GM21529 (cell line): ENCODE data around the gene LMF1.

ENCODE experiments used
- ATAC-seq: cut with Tn5 transposase; IDR thresholded peaks from one replicate; pipeline ENCODE4 v1.9.1; 2021; ENCODE audit not compliant: unreplicated experiment

The LMF1 gene

DNA sequence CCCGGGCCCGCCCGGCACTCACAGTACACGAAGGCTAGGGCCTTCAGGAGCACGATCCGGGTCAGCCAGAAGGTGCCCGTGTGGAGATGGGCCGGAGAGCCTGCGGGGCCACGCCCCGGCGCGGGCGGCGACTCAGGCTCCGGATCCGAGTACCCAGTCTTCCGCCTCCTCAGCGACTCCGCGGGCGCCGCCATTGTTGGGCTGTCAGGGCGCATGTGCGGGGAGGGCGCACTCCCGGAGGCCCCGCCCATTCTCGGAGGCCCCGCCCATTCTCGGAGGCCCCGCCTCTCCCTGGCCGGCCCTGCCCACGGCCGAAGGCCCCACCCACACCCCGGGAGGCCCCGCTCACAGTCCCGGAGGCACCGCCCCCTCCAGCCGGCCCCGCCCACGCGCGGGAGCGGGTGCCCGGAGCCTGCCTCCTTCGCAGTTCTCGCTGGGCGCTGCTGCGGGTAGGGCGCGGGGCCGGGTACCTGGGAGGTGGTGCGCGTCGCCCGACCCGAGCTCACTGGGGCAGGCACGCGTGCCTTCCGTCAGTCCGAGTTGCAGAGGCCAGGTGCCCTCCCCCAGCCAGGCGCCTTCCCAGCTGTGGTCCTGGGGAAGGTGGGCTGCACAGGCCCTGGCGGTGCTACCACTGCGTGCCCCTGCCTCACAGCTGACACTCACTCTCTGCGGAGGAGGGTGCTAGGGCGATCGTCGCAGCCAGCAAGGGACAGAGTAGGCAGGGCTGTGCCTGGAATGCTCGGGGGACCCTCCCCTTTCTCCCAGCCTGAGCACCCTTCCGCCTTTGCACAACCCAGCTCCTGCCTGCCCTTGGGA is at the start of gene LMF1:
Gene LMF1, minus strand, starts transcription at position 219 of the 816 bp plus-strand sequence. Its CDS starts 4 bp downstream, at position 215.
- peak; percentile 74 for ATAC-seq

DNA sequence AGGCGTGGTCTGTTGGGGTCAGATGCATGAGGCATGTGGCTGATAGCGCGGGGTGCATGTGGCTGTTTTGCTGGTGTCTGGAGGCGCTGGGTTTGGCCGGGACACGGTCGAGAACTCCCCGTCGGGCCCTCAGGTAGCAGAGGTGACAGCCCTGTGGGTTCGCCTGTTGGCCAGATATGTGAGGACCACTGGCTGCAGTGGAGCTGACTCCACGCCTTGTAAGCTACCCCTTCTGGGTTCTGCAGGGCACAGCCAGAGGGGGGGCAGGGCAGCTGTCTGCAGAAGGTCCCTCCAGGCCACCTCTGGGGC is 49.3 kb upstream of the LMF1 start:
- ATAC-seq, result no peak

DNA sequence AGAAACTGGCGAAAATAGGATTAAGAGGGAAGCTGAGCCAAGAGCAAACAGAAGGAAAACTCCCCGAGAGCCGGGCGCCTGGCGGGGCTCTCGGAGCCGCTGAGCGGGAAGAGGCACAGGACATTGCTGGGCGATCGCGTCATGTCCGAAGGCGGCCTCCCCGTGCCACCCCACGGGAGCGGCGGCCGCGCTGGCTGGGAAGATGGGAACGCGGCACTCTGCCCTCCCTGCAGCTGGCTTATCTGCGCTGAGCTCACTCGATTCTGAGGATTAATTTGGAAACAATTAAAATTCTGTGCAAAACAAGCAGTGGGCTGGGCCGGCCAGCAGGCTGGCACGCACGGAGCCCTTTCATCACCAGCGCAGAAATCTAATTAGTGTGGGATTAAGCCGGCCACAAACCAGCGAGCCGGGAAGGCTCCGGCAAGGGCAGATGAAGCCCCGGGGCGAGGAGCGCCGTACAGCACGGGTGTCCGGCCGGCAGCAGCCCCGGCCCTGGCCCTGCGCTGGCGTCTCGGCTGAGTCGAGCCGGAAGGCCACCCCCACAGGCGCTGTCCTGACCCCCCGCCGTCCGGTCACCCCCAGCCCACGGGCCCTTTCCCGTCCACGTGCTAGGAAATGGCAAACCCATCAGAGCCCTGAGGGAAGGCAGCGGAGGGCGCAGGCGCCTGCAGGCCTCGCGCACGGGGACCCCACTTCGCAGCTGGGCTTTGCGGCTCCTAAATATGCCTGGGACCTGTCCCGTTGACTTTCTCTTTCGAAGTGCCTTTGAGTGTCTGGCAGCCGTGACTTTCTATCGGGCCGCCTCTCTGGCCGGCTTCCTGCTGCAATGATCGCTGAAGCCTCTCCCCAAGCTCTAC is 48.7 kb upstream of the LMF1 start:
- no peak for ATAC-seq

DNA sequence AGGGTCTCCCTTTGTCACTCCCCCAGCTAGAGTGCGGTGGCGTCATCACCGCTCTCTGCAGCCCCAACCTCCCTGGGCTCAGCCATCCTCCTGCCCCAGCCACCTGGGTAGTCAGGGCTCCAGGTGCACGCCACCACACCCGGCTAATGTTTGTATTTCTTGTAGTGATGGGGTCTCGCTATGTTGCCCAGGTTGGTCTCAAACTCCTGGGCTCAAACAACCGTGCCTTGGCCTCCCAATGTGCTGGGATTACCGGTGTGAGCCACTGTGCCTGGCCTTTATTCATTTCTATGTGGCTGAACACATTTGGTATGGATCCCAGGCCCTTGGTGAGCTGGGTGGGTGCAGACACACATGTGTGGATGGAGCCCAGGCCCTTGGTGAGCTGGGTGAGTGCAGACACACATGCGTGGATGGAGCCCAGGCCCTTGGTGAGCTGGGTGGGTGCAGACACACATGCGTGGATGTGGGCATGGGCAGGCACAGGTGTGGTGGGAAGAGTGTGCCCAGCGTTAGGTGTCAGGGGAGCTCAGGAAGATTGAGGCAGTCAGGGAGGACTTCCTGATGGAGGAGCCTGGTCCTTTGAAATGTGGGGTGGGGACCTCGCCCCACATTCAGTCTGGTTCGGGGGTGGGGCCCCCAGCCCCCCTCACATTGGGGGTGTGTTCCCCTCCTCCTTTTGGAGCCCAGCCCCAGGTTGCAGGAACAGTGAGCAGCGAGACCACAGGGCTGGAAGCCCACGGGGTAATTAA is 47.8 kb upstream of the LMF1 start:
- ATAC-seq, result no peak

DNA sequence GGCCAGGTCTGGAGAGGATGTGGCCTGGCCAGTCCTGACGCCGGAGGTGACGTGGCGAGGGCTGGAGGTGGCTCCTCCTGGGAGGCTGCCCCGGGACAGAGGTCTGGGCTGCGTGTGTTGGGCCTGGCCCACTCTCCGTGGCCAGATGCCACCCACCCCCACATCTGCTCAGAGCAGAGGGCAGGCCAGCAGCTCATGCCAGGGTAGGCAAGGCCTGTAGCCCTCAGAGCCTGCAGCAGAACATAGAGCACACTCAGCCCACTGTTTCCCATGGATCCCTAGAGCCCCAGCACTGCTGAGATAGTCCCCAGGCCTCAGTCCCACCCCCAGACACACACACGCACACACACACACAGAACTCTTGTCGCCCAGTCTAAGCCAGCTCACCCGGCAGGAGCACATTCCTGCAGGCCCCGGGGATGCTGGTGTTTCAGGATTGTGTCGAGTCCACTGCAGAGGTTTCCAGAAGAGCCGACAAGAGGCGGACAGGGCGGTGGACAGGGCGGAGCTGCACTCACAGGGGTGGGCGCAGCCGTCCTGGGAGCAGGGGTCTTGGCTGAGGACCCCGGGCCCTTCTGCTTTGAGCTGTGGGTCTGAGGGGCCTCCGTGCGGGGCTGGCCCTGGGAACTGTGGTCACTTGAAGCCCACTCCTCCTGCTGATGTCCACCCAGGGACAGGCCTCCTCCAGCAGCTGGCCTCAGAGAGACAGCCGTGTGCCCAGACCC is 44.1 kb upstream of the LMF1 start:
- no peak for ATAC-seq

DNA sequence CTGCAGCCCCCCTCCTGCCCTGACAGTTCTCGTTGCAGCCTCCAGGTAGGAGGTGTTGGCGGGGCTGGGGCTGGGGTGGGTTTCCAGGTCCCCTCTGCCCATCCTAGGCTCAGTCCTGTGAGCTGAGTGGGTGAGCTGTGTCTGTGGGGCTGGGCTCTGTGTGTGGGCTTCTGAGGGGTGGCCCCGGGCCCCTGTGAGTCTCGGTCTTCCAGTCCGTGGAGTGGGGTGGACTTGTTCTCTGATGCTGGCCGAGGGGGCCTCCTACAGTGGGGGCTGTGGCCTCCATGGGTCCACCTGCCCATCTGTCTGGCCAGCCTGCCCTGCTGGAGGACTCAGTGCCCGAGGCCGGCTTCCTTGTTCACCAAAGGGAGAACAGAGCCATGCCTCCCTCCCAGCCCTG is 43.4 kb upstream of the LMF1 start:
- ATAC-seq, result no peak

DNA sequence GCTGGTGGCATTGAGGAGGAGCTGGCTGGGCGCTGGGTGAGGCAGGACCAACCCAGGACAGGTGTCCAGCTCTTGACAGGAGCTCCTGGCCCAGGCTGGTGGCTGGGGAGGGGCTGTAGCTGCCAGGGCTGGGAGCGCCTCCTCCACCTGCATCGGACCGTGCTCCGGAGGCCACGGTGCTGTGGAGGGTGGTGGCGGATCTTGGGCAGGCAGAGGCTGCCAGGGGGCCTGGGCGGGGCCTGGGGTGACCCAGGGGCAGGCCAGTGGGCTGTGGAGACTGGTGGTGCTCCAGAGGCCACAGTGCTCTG is 42.8 kb upstream of the LMF1 start:
- no peak for ATAC-seq

DNA sequence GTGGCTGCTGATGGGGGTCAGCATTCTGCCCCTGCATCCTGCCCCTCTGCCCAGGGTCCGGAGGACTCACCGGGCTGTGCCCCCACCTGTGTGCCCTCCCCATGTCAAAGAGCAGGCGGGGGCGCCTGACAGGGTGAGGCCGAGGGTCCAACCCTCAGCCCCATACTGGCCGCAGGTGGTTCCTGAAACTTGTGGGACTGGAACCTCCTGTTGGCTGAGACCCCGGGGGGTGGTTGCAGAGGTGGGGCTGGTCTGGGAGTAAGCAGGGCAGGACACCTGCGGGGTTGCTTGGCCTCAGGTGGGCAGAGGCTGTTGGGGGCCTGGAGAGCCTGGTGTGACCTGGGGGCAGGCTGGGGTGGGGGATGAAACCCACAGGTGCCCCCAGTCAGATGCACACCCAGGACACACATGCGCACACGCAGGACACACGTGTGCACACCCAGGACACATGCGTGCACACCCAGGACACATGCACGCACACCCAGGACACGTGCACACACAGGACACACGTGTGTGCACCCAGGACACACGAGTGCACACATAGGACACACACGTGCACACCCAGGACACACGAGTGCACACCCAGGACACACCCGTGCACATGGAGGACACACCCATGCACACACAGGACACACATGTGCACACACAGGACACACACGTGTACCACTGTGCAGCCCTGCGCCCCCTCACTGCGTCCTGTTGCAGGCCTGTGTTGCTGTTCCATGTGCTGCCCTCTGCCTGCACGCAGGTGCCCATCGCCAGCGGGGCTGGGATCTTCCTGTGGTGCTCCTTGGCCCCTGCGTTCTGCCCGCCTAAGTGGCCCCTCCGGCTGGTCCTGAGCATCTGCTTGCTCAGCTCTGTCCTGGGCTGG is 42.2 kb upstream of the LMF1 start:
- ATAC-seq, result no peak

DNA sequence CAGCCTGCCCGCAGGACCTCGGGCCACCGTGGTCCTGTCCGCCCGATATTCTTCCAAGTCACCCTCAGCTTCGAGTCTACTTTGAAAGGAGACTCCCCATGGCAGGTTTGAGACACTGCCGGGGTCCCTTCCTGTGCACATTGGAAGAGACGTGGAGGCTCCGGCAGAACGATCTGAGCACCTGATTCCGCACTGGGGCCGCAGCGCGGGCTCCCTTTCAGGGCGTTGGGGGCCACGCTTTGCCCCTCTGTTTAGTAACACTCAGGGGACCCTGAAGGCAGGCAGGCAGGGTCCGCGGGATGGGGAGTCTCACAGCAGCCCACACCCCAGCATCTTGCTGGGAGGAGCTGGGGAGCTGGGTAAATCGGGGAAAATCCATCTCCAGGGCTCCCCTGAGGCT is 41.4 kb upstream of the LMF1 start:
- no peak for ATAC-seq

DNA sequence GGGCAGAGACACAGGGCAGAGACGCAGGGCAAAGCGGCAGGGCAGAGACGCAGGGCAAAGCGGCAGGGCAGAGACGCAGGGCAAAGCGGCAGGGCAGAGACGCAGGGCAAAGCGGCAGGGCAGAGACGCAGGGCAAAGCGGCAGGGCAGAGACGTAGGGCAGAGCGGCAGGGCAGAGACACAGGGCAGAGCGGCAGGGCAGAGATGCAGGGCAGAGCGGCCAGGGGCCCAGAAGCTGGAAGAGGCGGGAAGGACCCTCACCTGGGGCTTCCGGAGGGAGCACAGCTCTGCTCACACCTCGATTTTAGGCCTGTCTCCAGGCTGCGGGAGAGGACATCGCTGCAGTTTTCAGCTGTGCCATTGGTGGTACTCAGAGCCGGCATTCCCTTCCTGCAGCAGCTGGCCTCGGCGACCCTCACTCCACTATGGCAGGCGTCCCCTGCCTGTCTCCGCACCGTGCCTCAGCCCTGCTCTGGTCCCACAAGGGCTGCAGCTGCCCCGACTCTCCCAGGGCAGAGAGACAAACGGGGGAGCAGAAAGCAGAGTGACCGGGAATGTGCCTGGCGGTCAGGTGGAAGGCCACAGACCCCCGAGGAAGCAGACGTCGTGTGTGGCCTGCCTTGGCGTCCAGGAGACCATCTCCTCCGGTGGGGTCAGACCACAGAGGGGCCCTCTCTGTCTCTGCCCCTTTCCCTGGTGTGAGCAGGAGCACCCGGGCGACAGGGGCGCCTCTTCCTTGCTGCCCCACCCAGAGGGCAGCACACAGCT is 40.7 kb upstream of the LMF1 start:
- ATAC-seq, result no peak

DNA sequence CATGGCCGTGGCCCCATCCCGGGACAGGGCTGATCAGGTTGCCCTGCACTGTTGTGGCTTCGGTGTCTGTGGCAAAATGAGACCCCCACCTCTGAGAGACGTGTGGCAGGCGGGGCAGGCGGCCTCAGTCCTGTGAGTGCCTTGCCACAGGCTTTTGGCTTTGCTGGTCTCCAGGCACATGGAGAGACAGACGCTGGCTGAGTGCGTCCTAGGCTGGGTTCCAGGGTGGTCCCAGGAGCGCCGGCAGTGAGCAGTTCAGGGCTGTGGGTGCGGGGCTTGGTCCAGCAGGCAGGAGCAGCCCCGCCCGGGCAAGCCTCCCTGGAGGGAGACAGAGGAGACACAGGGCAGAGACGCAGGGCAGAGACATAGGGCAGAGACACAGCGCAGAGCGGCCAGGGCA is 40.0 kb upstream of the LMF1 start:
- ATAC-seq, result no peak

DNA sequence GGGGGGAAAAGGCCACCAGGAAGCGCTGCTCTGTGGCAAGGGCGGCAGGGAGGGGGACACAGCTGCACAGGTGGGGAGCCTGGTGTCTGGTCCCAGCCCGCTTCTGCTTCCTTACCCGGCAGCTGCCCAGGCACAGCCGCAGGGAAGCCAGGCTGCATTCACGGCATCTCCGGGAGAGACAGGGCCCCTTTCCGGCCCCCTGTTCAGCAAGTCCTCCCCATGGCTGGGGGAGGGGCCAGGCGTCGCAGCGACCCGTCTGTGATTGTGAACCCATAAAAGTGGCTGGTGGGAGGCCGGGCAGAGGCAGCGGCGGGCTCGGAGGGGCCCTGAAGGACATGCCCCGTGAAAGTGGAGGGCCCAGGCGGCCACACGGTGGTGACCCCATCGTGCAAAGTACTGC is 39.5 kb upstream of the LMF1 start:
- no peak for ATAC-seq

DNA sequence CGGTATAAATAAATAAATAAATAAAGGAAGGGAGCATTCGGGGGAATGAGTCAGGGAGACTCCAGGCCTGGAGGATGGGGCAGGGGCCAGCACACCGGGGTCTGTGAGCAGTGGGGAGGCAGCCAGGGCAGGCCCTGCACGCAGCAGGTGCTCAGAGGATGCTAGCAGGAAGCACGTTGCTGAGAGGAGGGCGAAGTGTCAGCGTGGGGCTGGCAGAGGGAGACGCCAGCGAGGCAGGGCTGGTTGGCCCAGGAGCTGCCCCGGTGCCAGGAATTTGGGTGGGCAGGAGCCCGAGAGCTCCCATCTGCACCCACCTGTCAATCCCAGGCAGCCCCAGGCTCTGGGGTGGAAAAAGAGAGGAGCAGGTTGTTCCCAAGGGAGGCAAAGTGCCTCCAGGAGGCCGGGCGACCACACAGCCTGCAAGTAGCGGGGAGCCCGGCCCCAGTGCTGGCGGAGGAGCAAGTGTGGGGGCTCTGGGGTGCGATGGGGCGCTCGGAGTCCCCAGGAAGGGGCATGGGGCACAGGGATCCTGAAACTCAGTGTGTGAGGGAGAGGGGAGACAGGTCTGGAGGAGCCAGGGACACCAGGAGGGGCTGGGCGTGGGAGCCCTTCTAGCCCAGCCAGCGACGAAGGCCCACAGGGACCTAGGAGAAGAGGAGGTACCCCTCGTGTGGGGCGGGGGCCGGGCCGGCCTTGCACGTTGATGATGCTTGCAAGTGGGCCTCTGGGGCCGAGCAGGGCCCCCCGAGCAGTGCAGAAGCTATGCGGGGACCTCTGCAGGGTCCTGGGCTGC is 38.8 kb upstream of the LMF1 start:
- no peak for ATAC-seq

DNA sequence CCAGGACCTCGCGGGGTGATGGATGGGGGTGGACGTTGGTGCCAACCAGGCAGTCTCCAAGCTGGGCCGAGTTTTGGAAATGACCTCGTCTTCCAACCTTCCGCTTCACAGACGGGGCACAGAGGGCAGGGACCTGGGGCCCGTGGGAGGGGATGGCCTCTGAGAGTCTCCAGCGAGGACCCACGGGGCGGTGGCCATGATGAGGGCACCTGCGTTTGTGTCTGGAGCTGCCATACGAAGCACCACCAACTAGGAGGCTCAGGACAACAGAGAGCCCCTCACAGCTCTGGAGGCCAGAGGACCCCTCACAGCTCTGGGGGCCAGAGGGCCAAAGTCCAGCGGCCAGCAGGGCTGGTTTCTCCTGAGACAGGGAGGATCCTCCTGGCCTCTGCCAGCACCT is 37.3 kb upstream of the LMF1 start:
- no peak for ATAC-seq

DNA sequence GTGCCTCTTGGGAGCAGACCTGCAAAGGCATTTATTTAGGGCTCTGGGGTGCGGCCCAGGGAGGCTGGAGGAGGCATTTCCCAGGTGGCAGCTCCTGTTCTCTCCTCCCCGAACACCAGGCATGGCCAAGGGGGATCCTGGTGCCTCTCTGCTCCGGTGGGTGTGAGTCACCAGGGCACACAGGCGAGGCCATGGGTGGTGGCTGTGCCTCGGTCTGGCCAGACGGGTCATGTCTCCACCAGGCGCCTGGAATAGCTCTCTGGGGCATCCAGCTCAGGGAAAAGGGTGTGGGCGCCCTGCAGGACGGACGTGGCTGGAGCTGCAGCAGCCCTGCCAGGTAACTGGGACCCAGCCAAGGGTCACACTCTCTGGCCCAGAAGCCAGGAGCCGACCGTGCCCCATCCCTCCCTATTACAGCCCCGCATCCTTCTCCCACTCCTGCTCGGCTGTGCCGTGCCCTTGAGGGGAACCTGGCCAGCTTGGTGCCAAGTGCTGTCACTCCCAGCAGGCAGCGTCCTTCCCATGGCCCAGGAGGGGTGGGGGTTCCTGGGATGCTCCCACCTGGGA is 36.6 kb upstream of the LMF1 start:
- ATAC-seq, result no peak

DNA sequence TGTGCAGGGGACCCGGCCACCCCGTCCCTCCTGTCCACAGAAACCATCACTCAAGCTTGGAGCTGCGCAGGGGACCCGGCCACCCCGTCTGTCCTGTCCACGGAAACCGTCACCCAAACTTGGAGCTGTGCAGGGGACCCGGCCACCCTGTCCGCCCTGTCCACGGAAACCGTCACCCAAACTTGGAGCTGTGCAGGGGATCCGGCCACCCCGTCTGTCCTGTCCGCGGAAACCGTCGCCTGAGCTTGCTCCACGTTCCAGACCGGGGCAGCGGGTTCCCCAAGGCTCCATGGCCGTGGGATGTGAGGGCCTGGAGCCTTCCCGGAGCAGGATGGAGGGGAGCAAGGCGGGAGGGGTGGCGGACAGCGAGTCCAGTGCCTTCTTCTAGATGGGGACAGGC is 36.0 kb upstream of the LMF1 start:
- ATAC-seq, result no peak

DNA sequence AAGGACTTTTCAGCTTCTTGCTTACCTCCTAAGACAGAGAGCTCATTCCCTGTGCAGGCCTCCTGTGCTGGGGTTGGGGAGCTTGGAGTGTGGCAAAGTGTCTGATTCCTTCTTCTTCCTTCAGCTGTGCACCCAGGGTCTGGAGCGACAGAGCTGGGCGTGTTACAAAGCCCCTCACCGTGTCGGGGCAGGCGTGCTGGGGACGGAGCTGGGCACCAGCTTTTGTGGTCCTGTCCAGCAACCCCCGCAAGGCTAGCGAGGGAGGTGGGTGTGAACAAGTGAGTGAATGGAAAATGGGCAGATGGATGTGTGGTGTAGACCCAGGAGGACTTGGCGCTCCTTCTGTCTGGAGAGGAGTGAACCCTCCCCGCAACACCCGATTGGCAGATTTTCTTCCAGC is 34.5 kb upstream of the LMF1 start:
- no peak for ATAC-seq
